Fibroblast of lung (primary cell): ENCODE measurements around the gene HACD2.

ENCODE experiments used
- EZH2 ChIP-seq: IDR thresholded peaks from 2 replicates; pipeline ENCODE4 v1.5.1; 2012; ENCODE audit warnings: low read length, control low read depth, mild to moderate bottlenecking; ENCODE audit errors: missing control alignments
- TF ChIP-seq, protein P1 (sequence below), 2 donors: IDR thresholded peaks in 1 of 2; conservative IDR thresholded peaks in 1 of 2; 1 replicate in 1 of 2; 2 replicates in 1 of 2; pipeline ENCODE4 v1.5.1; 2011 to 2012; ENCODE audit warnings: low read length in 2 of 2, control low read depth in 1 of 2, inconsistent platforms in 1 of 2, low read depth in 1 of 2, mild to moderate bottlenecking in 1 of 2

- TF ChIP-seq, protein P1, sequence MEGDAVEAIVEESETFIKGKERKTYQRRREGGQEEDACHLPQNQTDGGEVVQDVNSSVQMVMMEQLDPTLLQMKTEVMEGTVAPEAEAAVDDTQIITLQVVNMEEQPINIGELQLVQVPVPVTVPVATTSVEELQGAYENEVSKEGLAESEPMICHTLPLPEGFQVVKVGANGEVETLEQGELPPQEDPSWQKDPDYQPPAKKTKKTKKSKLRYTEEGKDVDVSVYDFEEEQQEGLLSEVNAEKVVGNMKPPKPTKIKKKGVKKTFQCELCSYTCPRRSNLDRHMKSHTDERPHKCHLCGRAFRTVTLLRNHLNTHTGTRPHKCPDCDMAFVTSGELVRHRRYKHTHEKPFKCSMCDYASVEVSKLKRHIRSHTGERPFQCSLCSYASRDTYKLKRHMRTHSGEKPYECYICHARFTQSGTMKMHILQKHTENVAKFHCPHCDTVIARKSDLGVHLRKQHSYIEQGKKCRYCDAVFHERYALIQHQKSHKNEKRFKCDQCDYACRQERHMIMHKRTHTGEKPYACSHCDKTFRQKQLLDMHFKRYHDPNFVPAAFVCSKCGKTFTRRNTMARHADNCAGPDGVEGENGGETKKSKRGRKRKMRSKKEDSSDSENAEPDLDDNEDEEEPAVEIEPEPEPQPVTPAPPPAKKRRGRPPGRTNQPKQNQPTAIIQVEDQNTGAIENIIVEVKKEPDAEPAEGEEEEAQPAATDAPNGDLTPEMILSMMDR (conservative IDR thresholded peaks at IDR 0.05 in 1 of 2, IDR thresholded peaks at IDR 0.05 in 1 of 2; ENCODE audit: low read depth in 1 of 2, low read length in 2 of 2): no peak
- TF ChIP-seq EZH2: no peak
Observed at GRCh38 chr3:123522320-123523022, 62.4 kb downstream of the HACD2 start.
